Common myeloid progenitor, CD34-positive (primary cell): ENCODE results near the gene ACTG1.

Experiments
- CTCF ChIA-PET: fragments of 350-600 bp; sonication (Branson Sonifier 250); formaldehyde crosslinking; loops from one replicate; lab custom pipeline; 2021; ENCODE audit warnings: antibody characterized with exemption; lab: Charles Lee
- POLR2A ChIA-PET: fragments of 350-600 bp; sonication (Branson Sonifier 250); formaldehyde crosslinking; loops from one replicate; lab custom pipeline; 2021; ENCODE audit warnings: antibody characterized with exemption; lab: Charles Lee
- DNase-seq, 3 donors: peaks; one replicate each; pipeline versions ENCODE4 v3.0.0 to v3.0.0-alpha.2; 2013
- H3K27ac ChIP-seq, 2 experiments: 1 replicate in 1 of 2; 2 replicates in 1 of 2; pipeline ENCODE4 v1.7.0; 2013; ENCODE audit warnings: inconsistent platforms in 2 of 2, low read length in 2 of 2, mild to moderate bottlenecking in 2 of 2, low read depth in 1 of 2, moderate library complexity in 1 of 2; ENCODE audit not compliant: severe bottlenecking in 2 of 2, insufficient read depth in 1 of 2, poor library complexity in 1 of 2
- H3K27me3 ChIP-seq, 5 experiments: replicated peaks in 2 of 5; 1 replicate in 3 of 5; 2 replicates in 2 of 5; pipeline versions ENCODE4 v1.6.1 to v1.7.0; 2013; ENCODE audit warnings: low read length in 4 of 5, mild to moderate bottlenecking in 2 of 5, moderate library complexity in 2 of 5, inconsistent platforms in 1 of 5; ENCODE audit not compliant: insufficient read depth in 5 of 5, control insufficient read depth in 4 of 5
- H3K36me3 ChIP-seq, 4 experiments: 1 replicate in 2 of 4; 2 replicates in 2 of 4; pipeline versions ENCODE4 v1.6.1 to v1.7.0; 2013; ENCODE audit warnings: low read length in 3 of 4, control low read depth in 1 of 4, mild to moderate bottlenecking in 1 of 4; ENCODE audit not compliant: control insufficient read depth in 4 of 4, insufficient read depth in 4 of 4
- H3K4me1 ChIP-seq, 4 experiments: 1 replicate in 3 of 4; 2 replicates in 1 of 4; pipeline versions ENCODE4 v1.6.1 to v1.7.1; 2013; ENCODE audit warnings: low read length in 3 of 4, mild to moderate bottlenecking in 3 of 4, control low read depth in 1 of 4, inconsistent platforms in 1 of 4, moderate library complexity in 1 of 4; ENCODE audit not compliant: control insufficient read depth in 4 of 4, insufficient read depth in 4 of 4; ENCODE audit errors: control extremely low read depth in 1 of 4
- H3K4me3 ChIP-seq, 7 experiments: 1 replicate in 4 of 7; 2 replicates in 3 of 7; pipeline versions ENCODE4 v1.5.1 to v1.7.0; 2013; ENCODE audit warnings: mild to moderate bottlenecking in 7 of 7, low read length in 6 of 7, moderate library complexity in 6 of 7, inconsistent platforms in 2 of 7, low read depth in 2 of 7, control low read depth in 1 of 7; ENCODE audit not compliant: insufficient read depth in 4 of 7, control insufficient read depth in 1 of 7; ENCODE audit errors: extremely low read depth in 1 of 7
- H3K9me3 ChIP-seq, 5 experiments: 1 replicate in 4 of 5; 2 replicates in 1 of 5; pipeline versions ENCODE4 v1.6.1 to v1.7.1; 2013; ENCODE audit warnings: low read length in 4 of 5, mild to moderate bottlenecking in 2 of 5, inconsistent platforms in 1 of 5, low read depth in 1 of 5, moderate library complexity in 1 of 5; ENCODE audit not compliant: control insufficient read depth in 4 of 5, insufficient read depth in 2 of 5; ENCODE audit errors: control extremely low read depth in 1 of 5
- WGBS: methylation state at CpG from one replicate; pipeline ENCODE4 v1.1.5; 2013; ENCODE audit not compliant: insufficient coverage; 5-methylcytosine and 5-hydroxymethylcytosine counted together

Gene ACTG1

DNA sequence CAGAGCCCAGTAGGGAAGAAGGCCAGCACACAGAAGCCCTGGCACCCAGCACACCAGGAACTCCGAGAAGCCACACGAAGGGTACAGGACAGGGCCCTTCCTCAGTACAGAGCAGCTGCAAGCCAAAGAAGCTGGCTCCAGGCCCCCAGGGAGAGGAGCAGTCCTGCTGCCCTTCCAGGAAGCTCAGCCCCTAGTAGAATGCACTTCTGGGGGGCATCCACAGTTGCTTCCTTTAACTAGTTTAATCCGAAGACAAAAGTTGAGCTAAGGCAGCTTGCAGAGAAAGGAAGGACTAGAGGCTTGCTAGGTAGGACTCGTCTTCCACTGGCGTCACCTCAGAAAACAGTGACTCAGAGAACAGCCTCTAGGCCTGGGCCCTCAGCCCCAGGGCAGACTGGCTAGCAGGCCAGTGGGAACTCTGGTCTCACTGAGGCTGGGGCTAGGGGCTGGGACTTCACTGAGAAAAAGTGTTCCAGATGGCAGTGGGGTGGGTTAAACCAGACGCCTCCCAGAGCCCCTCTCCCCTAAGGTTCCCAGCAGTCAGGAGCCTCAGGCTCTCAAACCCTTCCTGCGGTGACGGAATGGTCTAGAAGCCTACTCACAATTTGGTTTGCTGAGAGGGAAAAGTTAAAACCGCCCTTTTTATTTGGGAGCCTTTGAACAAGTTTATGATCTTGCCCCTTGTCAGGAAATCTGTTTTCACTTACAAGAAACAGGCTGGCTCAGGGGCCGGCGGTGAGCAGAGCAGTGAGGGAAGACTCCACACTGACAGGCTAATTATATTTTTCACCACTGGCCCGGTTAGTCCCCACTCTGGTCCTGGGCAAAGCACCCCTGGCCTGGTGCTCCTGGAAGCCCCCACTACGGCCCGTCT is 41.4 kb downstream of the ACTG1 start:
- no peaks in the 10 kb centered on the region for H3K9me3 ChIP-seq
- H3K27ac ChIP-seq, result peak overlapping the region in 1 of 2 experiments; percentile 7
- WGBS, result 87% methylated on average over 11 of the region's 14 CpGs
- H3K4me1 ChIP-seq, result peaks cover 0 to 17% (median 3%) of the 10 kb centered on the region in 4 experiments
- H3K36me3 ChIP-seq, result peaks cover 0 to 21% (median 4%) of the 10 kb centered on the region in 4 experiments
- ChIA-PET CTCF (interaction anchor here (1.0 to 1.3 kb wide), 2 partner anchors 13 to 66 kb away, joined by 3 to 4 read pairs; no protein-coding TSS in a partner anchor), POLR2A (no interaction called here)
- DNase-seq, result no peak
- H3K27me3 ChIP-seq, result no peaks in the 10 kb centered on the region
- H3K4me3 ChIP-seq, result no peak overlapping the region

DNA sequence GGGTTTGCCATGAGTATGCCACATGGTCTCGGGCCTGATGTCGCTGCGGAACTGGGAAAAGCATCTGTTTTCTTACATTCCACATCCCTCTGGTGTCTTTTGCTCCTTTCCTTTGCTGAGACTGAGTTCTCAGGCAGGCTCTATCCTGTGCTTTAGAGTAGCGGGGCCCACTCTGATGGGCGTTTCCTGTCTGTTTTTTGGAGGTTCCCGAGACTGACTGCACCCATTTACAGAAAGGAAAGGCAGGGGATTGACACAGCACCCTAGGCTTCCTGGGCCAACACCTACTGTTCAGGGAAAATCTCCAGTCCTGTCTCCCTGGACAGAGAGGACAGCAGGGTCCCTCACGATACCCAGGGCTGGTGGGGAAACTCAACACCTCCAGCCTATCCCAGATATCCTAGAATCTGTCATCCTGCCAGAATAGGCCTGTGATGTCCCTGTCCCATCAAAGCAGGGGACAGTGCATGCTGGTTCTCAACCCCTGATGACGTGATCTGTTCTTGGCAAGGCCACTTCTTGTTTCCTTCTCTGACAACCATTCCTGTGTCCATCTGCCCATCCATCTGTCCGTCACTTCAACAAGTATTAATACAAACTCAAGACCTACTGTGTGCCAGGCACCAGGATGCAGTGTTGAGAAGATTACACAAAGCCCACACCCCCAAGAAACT is 42.2 kb downstream of the ACTG1 start:
- DNase-seq, result no peak
- CTCF ChIA-PET, result no interaction called here
- Histone ChIP-seq H3K9me3 (no peaks in the 10 kb centered on the region), H3K27ac (no peak overlapping the region), H3K4me3 (no peak overlapping the region), H3K27me3 (no peaks in the 10 kb centered on the region), H3K4me1 (peaks cover 0 to 17% (median 3%) of the 10 kb centered on the region in 4 experiments), H3K36me3 (peaks cover 0 to 27% (median 4%) of the 10 kb centered on the region in 4 experiments)
- POLR2A ChIA-PET, result no interaction called here
- WGBS, result 82% methylated on average over 9 of the region's 9 CpGs

DNA sequence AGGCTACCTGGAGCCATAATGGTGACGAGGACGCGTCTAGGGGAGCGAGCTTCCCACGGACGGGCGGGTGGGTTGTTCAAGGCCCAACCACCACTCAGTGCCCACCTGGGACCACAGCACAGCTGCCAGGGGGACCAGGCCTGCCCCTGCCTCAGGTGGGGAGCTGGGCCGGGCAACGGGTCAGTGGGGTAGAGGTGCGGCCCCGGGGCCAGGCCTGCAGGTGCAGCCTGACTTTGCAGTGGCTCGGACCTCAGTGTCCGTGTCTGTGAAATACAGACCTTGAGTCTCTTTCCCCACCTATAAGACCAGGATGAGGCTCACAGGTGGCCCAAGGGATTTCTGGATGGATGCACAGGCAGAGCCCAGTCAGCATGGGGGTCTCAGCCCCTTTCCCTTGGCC is 43.3 kb downstream of the ACTG1 start:
- no peak overlapping the region for H3K4me3 ChIP-seq
- H3K4me1 ChIP-seq, result peaks cover 0 to 17% (median 3%) of the 10 kb centered on the region in 4 experiments
- ChIA-PET POLR2A (no interaction called here), CTCF (interaction anchor here (1.0 kb wide), 1 partner anchor 60 kb away, joined by 3 read pairs; no protein-coding TSS in a partner anchor)
- H3K27ac ChIP-seq, result no peak overlapping the region
- no peak for DNase-seq
- peaks cover 0 to 37% (median 8%) of the 10 kb centered on the region in 4 experiments for H3K36me3 ChIP-seq
- 96% methylated on average over 9 of the region's 13 CpGs for WGBS
- H3K27me3 ChIP-seq, result no peaks in the 10 kb centered on the region
- no peaks in the 10 kb centered on the region for H3K9me3 ChIP-seq

DNA sequence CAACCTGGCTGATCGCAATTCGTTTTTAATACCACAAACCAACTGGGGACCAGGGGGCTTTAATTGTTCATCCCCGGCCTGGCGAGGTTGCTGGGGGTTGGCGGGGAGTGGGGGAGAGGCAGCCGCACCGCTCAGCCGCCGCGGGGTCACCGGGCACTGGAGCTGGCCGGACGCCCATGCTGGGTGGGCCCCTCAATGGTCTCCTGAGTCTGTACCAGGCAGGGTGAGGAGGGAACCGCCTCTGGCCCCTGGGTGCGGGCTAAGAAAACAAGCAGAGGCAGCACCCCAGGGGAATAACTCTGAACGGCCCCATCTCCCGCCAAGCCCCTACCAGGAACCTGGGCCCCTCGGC is 43.9 kb downstream of the ACTG1 start:
- no peak overlapping the region for H3K27ac ChIP-seq
- WGBS, result 91% methylated on average over 11 of the region's 18 CpGs
- H3K36me3 ChIP-seq, result peaks cover 0 to 42% (median 12%) of the 10 kb centered on the region in 4 experiments
- no peaks in the 10 kb centered on the region for H3K9me3 ChIP-seq
- ChIA-PET POLR2A (no interaction called here), CTCF (interaction anchor here (1.0 kb wide), 1 partner anchor 60 kb away, joined by 3 read pairs; no protein-coding TSS in a partner anchor)
- H3K27me3 ChIP-seq, result no peaks in the 10 kb centered on the region
- no peak for DNase-seq
- H3K4me3 ChIP-seq, result no peak overlapping the region
- peaks cover 0 to 17% (median 3%) of the 10 kb centered on the region in 4 experiments for H3K4me1 ChIP-seq

DNA sequence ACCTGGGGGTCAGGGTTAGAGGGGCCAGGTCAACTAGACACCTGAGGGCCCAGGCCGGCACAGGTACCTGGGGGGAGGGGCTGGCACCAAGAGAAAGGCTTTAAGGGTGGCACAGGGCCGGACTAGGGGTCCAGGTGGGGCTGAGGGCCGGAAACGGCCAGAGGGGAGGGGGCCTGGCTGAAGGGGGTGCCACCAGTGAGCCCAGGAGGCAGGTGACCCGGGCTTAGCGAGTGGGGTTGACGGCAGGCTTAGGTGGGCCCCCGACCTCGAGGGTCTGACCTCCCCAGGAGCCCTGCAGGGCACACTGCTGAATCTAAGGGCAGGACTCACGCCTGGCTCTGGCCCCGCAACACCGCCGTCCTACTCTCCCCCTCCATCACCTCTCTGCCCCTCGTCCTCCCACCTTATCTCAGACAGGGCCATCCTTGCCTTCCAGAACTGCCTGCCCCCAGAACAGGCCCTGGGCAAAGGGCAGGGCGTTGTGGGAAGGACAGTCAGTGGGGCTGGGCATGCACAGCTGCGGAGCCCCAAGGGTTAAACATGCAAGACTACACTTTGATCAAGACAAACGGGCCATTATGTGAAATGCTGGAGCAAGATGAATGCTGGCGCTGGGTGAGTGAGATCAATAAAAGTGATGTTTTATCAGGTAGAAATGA is 44.4 kb downstream of the ACTG1 start:
- CTCF ChIA-PET, result interaction anchor here (1.0 kb wide), 1 partner anchor 59 kb away, joined by 3 read pairs; no protein-coding TSS in a partner anchor

DNA sequence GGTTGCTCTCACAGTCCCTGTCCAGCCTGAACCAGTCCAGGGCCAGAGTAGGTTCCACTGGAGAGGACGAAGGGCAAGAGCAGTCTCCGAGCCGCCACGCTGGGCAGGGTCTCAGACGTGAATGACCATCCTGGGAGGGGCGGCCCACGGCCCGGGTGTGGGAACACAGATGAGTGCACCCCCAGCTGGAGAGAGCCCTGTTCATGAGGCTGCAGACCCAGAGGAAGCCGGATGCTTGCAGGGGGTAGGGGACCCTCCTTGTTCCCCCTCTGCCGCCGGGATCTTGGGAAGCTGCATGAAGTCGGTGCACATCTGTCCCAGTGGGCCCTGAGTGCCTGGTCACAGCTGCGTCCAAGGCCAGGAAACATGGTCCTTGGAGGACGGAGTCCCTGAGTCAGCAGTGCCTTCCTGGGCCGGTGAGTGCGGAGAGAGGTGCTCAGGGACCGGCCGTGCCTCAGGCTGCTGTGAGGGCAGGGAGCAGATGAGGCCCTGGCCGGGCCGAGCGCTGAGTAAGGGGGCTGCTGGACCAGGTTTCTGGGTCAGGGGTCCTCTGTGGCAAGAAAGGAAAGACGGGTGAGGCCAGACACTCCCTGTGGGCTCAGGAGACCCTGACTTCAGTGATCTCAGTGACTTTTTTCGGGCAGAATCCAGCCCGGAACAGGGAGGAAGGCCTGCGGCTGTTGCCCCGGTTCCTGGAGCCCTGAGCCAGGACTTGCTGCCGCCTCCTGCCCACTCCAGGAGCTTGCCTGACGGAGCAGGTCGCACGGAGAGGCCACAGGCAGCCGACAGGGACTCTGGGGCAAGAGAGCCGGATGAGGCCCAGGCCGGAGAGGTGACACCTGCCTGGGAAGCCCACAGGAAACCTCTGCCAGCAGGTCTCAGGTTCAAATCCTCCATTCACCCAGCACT is 45.8 kb downstream of the ACTG1 start:
- POLR2A ChIA-PET, result no interaction called here
- H3K27ac ChIP-seq, result no peak overlapping the region
- CTCF ChIA-PET, result no interaction called here
- no peak overlapping the region for H3K4me3 ChIP-seq
- peaks cover 0 to 62% (median 23%) of the 10 kb centered on the region in 4 experiments for H3K36me3 ChIP-seq
- H3K9me3 ChIP-seq, result no peaks in the 10 kb centered on the region
- 97% methylated on average over 26 of the region's 33 CpGs for WGBS
- peaks cover 0 to 16% (median 3%) of the 10 kb centered on the region in 4 experiments for H3K4me1 ChIP-seq
- DNase-seq, result no peak
- no peaks in the 10 kb centered on the region for H3K27me3 ChIP-seq

More for the DNA sequence above, 44.4 kb downstream of the ACTG1 start:
- DNase-seq, result no peak
- H3K27ac ChIP-seq, result no peak overlapping the region
- POLR2A ChIA-PET, result no interaction called here
- H3K27me3 ChIP-seq, result no peaks in the 10 kb centered on the region
- peaks cover 0 to 17% (median 3%) of the 10 kb centered on the region in 4 experiments for H3K4me1 ChIP-seq
- whole genome bisulfite sequencing, result 95% methylated on average over 15 of the region's 18 CpGs
- H3K9me3 ChIP-seq, result no peaks in the 10 kb centered on the region
- no peak overlapping the region for H3K4me3 ChIP-seq
- peaks cover 0 to 48% (median 16%) of the 10 kb centered on the region in 4 experiments for H3K36me3 ChIP-seq
